Measurements from ENCODE around the gene MECR. TPM values are rescaled to one million over a fixed set of nuclear protein-coding genes. Genes with fewer than 3 reads are reported as not detected.

Gene MECR
- total RNA-seq, 2 experiments from 2014 or later: 24.5 to 26.9 TPM

DNA sequence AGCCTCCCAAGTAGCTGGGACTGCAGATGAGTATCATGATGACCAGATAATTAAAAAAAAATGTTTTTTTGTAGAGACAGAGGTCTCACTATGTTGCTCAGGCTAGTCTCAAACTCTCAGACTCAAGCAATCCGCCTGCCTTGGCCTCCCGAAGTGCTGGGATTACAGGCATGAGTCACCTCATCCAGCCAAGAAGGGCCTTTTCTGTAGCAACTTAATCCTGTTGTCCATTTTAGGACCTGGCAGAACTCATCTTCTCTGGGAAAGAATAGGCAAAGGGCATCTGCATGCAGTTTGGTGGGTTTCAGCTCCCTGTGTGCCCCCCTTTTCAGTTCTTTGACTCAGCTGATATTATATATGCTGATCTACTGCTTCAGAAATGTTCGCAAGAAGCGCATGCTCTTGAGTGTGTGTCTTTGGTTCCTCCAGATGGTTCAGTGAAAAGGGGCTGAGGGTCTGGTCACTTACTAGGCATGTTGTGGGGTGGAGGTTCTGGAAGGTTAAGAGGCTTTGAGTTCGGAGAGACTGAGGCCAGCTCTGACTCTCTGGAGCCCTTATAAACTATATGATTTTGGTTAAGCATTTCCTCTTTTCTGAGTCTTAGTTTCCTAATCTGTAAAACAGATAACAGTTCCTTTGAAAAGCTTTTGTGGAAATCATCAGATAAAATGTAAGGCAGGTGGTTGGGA is 29.7 kb downstream of the MECR start:
- CTCF ChIA-PET: interaction anchor here (0.6 to 10.4 kb wide), 10 partner anchors 8 to 426 kb away, joined by 3 to 247 read pairs (median 6); partner anchors contain the start of gene SRSF4

DNA sequence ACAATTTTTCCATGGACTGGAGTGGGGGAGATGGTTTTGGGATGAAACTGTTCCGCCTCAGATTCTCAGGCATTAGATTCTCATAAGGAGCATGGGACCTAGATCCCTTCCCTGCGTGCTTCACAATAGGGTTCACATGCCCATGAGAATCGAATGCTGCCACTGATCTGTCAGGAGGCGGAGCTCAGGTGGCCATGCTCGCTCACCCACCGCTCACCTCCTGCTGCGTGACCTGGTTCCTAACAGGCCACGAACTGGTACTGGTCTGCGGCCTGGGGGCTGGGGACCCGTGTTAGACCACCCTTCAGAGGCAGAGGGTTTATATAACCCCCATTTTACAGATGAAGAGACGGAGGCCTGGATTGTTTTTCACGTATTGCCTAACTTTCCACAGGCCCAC is 32.7 kb downstream of the MECR start:
- Mint-ChIP-seq H3K4me1 (peaks cover 20% of the 10 kb centered on the region), H3K27ac (no peak overlapping the region), H3K36me3 (peaks cover 1% of the 10 kb centered on the region), H3K4me3 (no peak overlapping the region), H3K27me3 (no peaks in the 10 kb centered on the region), H3K9me3 (ENCODE audit: low read depth) (no peaks in the 10 kb centered on the region)
- CTCF ChIA-PET: interaction anchor here (0.6 to 10.4 kb wide), 20 partner anchors 10 to 1266 kb away, joined by 3 to 247 read pairs (median 3); partner anchors contain the start of genes SRSF4 and TMEM200B
- ATAC-seq (no peak), DNase-seq (no peak)

More for the DNA sequence above, 29.7 kb downstream of the MECR start:
- H3K27ac Mint-ChIP-seq: peak overlapping the region; percentile 58
- no peak overlapping the region for H3K4me3 Mint-ChIP-seq
- H3K36me3 Mint-ChIP-seq: peaks cover 2% of the 10 kb centered on the region
- no peaks in the 10 kb centered on the region for H3K27me3 Mint-ChIP-seq
- H3K9me3 Mint-ChIP-seq (ENCODE audit: low read depth): no peaks in the 10 kb centered on the region
- DNase-seq: no peak
- no peak for ATAC-seq
- H3K4me1 Mint-ChIP-seq: peaks cover 20% of the 10 kb centered on the region

DNA sequence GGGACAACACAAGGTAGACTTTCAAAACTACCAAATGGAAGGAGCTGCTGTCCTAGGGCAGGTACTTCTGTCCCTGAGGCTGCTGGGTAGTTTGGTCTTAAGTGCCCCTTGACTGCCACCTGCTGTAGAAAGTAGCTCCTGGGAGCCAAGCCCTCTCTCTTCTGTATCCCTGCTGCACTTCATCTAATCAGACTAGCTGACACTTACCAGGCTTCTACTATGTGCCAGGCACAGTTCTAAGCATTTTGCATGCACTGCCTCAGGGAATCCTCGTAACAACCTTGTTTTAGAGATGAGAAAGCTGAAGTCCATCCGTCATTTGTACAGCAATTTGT is 33.2 kb downstream of the MECR start:
- Mint-ChIP-seq H3K9me3 (ENCODE audit: low read depth) (no peaks in the 10 kb centered on the region), H3K27ac (peak overlapping the region; percentile 15), H3K4me1 (peaks cover 17% of the 10 kb centered on the region), H3K4me3 (no peak overlapping the region), H3K27me3 (no peaks in the 10 kb centered on the region), H3K36me3 (peaks cover 1% of the 10 kb centered on the region)
- CTCF ChIA-PET: interaction anchor here (0.6 to 10.4 kb wide), 22 partner anchors 10 to 1265 kb away, joined by 3 to 247 read pairs (median 4); partner anchors contain the start of genes SRSF4 and TMEM200B
- ATAC-seq: peak; percentile 85
- peak; percentile 62 for DNase-seq

DNA sequence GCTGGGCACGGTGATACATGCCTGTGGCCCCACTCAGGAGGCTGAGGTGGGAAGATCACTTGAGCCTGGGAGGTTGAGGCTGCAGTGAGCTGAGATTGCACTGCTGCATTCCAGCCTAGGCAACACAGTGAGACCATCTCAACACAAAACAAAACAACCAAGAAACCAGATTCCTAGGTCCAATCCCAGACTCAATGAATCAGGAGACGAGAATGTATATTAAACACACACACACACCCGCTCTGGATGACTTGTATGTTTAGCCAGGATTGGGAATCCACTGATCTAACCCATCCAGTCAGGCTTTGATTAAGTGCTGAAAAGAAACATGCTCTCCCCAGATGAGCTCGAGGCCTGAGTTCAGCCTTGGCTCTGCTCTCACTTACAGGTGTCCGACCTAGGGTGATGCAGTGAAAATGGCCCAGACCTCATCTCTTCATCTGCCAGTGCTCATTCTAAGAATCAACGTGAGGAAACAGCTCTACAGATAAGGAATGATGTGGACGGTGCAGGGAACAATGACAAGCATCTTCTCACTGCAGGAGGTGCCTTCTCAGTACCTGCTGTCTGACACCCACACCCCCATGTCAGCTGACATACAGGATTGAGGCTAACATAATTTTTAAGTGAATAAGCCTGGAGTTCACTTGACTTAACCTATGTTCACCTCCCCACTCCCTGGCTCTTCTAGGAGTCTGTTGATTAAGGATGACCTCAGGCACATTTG is 33.7 kb downstream of the MECR start:
- no peaks in the 10 kb centered on the region for H3K9me3 Mint-ChIP-seq (ENCODE audit: low read depth)
- H3K36me3 Mint-ChIP-seq: peaks cover 1% of the 10 kb centered on the region
- H3K4me1 Mint-ChIP-seq: peaks cover 12% of the 10 kb centered on the region
- DNase-seq (no peak), ATAC-seq (no peak)
- no peak overlapping the region for H3K4me3 Mint-ChIP-seq
- H3K27ac Mint-ChIP-seq: peak overlapping the region; percentile 15
- H3K27me3 Mint-ChIP-seq: no peaks in the 10 kb centered on the region
- CTCF ChIA-PET: interaction anchor here (0.8 to 10.4 kb wide), 21 partner anchors 10 to 436 kb away, joined by 3 to 247 read pairs (median 4); partner anchors contain the start of genes SRSF4 and TMEM200B

DNA sequence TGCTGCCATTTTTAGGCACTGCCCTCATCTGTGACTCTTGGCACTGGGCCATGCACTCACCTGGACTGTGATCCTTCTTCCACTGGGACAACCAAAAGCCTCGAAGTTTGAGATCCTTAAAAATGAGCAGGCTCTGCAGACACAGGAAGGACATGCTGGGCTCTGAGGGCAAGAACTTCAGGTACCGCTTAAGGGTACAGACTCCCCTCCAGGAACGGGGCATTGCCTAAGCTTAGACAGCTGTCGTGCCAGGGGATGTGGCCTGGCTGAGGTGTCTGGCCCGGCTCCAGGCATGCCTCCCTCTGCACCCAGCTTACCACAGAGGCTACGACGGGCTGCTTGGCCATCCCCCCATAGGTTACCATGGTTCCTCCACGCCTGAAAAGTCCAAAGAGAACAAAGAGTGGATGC is 34.8 kb downstream of the MECR start:
- Mint-ChIP-seq H3K27ac (no peak overlapping the region), H3K4me3 (no peak overlapping the region), H3K4me1 (peaks cover under 1% of the 10 kb centered on the region), H3K9me3 (ENCODE audit: low read depth) (no peaks in the 10 kb centered on the region), H3K27me3 (no peaks in the 10 kb centered on the region), H3K36me3 (peaks cover 1% of the 10 kb centered on the region)
- no peak for DNase-seq
- no peak for ATAC-seq
- CTCF ChIA-PET: interaction anchor here (0.7 to 10.4 kb wide), 2 partner anchors 14 to 317 kb away, joined by 3 to 247 read pairs; partner anchors contain the start of gene SRSF4

DNA sequence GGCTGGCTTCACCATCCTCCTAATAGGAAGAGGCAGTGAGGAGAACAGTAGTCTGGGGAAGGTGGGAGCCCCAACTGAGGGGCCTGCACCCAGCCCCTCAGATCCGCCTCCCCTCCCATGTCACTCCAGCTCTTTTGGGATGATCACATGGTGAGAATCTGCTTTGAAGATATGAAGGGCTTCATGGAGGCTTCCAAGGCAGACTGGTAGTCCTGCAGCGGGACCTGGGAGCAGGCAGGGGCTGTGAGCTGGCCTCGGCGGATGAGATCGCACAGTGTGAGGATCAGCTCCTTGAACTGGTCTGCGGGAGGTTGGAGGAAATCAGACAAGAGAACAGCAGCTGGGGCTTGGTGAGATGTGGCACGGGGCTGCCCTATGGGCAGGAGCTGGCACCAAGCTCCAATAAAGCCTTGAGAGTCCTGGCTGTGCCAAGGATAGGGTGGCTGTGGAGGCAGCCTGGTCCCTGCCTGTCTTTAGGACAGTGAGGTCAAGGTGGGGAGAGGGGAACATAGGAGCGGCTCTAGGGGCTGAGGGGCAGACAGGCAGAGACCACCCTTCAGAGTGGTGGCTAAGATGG is 36.8 kb downstream of the MECR start:
- CTCF ChIA-PET: interaction anchor here (1.3 kb wide), 1 partner anchor 9 kb away, joined by 5 read pairs; no protein-coding TSS in a partner anchor

DNA sequence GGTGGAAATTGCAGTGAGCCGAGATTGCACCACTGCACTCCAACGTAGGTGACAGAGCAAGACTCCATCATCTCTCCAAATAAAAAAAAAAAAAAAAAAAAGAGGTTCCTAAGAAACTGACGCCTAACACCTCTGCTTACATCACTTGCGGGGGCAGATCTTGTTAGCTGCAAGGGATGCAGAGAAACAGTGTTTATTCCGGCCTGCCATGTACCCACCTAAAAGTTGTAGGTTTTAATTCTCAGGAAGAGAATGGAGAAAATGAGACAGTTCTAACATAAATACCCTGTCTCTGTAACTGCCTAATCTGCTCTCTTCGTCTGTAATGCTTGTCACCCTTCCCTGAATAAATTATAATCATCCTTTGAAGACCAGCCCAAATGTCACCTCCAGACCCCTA is 40.0 kb downstream of the MECR start:
- ATAC-seq: no peak
- peaks cover 1% of the 10 kb centered on the region for H3K36me3 Mint-ChIP-seq
- no peak overlapping the region for H3K27ac Mint-ChIP-seq
- no peak for DNase-seq
- CTCF ChIA-PET: interaction anchor here (0.6 kb wide), 1 partner anchor 309 kb away, joined by 3 read pairs; no protein-coding TSS in a partner anchor
- H3K9me3 Mint-ChIP-seq (ENCODE audit: low read depth): no peaks in the 10 kb centered on the region
- no peaks in the 10 kb centered on the region for H3K27me3 Mint-ChIP-seq
- H3K4me3 Mint-ChIP-seq: no peak overlapping the region
- no peaks in the 10 kb centered on the region for H3K4me1 Mint-ChIP-seq

More for the DNA sequence above, 36.8 kb downstream of the MECR start:
- no peaks in the 10 kb centered on the region for H3K4me1 Mint-ChIP-seq
- DNase-seq: no peak
- no peak overlapping the region for H3K27ac Mint-ChIP-seq
- H3K9me3 Mint-ChIP-seq (ENCODE audit: low read depth): no peaks in the 10 kb centered on the region
- no peak overlapping the region for H3K4me3 Mint-ChIP-seq
- ATAC-seq: no peak
- peaks cover 1% of the 10 kb centered on the region for H3K36me3 Mint-ChIP-seq
- no peaks in the 10 kb centered on the region for H3K27me3 Mint-ChIP-seq

DNA sequence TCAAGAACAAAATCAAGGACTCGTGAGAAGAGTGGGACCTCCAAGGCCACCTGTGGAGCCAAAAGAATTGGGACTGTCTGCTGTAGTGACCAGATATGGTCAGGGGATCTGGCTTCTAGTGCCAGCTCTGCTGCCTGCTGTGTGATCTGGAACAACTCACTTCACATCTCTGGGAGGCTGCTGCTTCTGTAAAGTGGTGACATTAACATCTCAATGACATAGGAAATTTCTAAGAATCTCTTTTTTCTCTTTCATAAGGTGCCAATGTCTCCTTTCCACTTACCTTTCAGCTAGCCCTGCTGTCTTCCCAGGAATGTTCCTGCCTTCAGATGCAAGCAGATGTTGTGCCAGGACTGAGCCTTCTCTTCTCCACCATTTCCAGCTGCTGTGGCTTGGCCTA is 44.0 kb downstream of the MECR start:
- ATAC-seq (no peak), DNase-seq (no peak)
- Mint-ChIP-seq H3K27me3 (no peaks in the 10 kb centered on the region), H3K36me3 (no peaks in the 10 kb centered on the region), H3K27ac (peak overlapping the region; percentile 23), H3K4me3 (no peak overlapping the region), H3K9me3 (ENCODE audit: low read depth) (no peaks in the 10 kb centered on the region), H3K4me1 (peaks cover 14% of the 10 kb centered on the region)
- CTCF ChIA-PET: interaction anchor here (0.9 to 1.1 kb wide), 3 partner anchors 11 to 304 kb away, joined by 4 to 5 read pairs (median 5); no protein-coding TSS in a partner anchor

DNA sequence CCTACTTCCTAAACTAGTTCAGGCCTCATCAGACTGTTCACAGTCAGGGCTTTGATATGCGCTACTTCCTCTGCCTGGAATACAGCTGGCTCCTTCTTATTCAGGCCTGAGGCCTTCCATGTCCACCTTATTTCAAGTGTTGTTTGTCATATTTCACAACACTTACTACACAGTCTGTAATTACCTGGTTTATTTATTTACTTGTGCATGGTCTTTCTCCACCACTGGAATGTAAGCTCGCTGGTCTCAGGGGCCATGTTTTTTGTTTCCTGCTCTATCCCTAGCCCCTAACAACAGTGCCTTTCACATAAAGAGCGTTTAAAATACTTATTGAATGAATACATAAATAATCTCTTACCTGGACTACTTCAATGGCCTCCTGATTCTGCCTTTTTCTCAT is 44.5 kb downstream of the MECR start:
- Mint-ChIP-seq H3K9me3 (ENCODE audit: low read depth) (no peaks in the 10 kb centered on the region), H3K4me3 (no peak overlapping the region), H3K27ac (no peak overlapping the region), H3K27me3 (no peaks in the 10 kb centered on the region), H3K36me3 (no peaks in the 10 kb centered on the region), H3K4me1 (peaks cover 14% of the 10 kb centered on the region)
- ATAC-seq (no peak), DNase-seq (no peak)
- CTCF ChIA-PET: interaction anchor here (1.0 kb wide), 1 partner anchor 304 kb away, joined by 5 read pairs; no protein-coding TSS in a partner anchor

DNA sequence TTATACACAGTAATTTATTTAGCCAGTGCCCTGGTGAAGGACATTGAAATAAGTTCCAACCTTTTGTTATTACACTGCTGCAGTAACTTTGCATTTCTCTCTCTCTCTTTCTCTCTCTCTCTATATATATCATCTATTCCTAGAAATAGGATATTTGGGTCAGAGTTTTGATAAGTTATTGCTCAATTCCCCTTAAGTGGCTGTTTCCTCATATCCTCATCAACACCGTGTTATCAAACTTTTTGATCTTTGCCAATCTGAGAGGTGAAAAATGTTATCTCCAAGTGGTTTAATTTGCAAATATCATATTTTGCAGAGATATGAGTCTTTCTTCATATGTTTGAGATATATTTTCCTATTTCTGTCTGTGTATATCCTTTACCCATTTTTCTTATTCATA is 47.4 kb downstream of the MECR start:
- ATAC-seq (no peak), DNase-seq (no peak)
- Mint-ChIP-seq H3K27ac (no peak overlapping the region), H3K4me3 (peak overlapping the region; percentile 95), H3K9me3 (ENCODE audit: low read depth) (no peaks in the 10 kb centered on the region), H3K36me3 (peaks cover 20% of the 10 kb centered on the region), H3K4me1 (peaks cover 31% of the 10 kb centered on the region), H3K27me3 (no peaks in the 10 kb centered on the region)
- CTCF ChIA-PET: interaction anchor here (0.8 to 5.2 kb wide), 3 partner anchors 14 to 24 kb away, joined by 4 to 60 read pairs (median 6); no protein-coding TSS in a partner anchor

DNA sequence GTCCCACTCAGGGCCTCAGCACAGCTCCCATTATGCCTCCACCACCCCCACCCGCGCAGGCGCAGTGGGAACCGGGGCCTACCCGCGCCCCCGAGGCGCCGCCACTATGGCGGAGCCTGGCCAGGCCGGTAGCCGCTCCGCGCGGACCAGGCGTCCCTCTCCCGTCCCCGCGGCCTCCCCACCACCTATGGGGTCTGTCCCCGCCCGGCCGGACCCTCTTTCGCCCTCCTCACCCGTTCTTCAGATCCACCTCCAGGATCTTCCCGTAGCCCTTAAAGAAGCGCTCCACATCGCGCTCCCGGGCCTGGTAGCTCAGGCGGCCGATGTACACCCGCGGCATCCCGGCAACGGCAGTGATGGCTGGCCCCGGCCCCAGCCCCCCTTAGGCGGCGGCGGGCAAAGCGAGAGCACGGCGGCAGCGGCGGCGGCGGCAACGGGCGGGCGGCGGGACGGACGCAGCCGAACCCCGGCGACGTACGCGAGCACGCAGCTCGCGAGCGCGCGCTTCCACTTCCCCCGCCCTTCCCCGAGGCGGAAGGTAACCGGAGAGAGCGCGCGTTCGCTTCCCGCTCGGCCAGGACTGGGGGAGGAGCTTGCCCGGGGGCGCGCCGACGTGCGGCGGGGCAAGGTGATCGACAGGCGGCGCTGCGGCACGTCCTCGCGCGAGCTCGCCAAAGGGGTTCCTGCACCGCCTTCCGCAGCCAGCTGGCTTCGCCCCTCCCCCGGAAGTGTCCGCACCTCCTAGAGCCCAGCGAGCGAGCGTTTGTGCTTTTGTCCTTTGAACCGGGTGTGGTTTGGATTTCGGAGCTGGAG is 49.1 kb downstream of the MECR start, which contains the start of gene SRSF4:
Gene SRSF4 (minus strand): TSS at position 488 of the 813 bp plus-strand sequence. CDS start 148 bp downstream, at position 340.
- DNase-seq (peak; percentile 99), ATAC-seq (peak; percentile 90)
- Mint-ChIP-seq H3K27ac (peak within 1 kb of the TSS; percentile 97), H3K36me3 (peaks cover 30% of the 10 kb centered on the region), H3K27me3 (no peaks in the 10 kb centered on the region), H3K4me3 (peak within 1 kb of the TSS; percentile 95), H3K9me3 (ENCODE audit: low read depth) (no peaks in the 10 kb centered on the region), H3K4me1 (peaks cover 44% of the 10 kb centered on the region)
- CTCF ChIA-PET: interaction anchor here (0.5 to 5.2 kb wide), 26 partner anchors 8 to 677 kb away, joined by 3 to 60 read pairs (median 4); partner anchors contain the start of genes MECR and TMEM200B

All from activated CD8-positive, alpha-beta memory T cell treated with anti-CD3 and anti-CD28 coated beads, Interleukin-2, amount 10 ng/mL, durations not matched to agents 7 days and 5 days (primary cell).